Gastrocnemius medialis (tissue), 4 donors: ENCODE measurements around the gene TLL2. TPM values are rescaled to one million over a fixed set of nuclear protein-coding genes. Genes with fewer than 3 reads are reported as not detected.

Experiments
- ATAC-seq, 2 donors: fragments of 150-250 bp; one replicate each; pipeline ENCODE4 v1.9.1; 2016
- DNase-seq, 2 donors: peaks; one replicate each; pipeline ENCODE4 v3.0.0-alpha.2; 2019
- H3K27ac ChIP-seq, 4 donors: fragments of 200-600 bp; sonication (generic); 1 replicate in 1 of 4; 2 replicates in 3 of 4; pipeline ENCODE4 v1.5.1; 2016 to 2018; ENCODE audit warnings: mild to moderate bottlenecking in 2 of 4, moderate library complexity in 1 of 4
- H3K27me3 ChIP-seq, 3 donors: fragments of 200-600 bp; sonication (generic) in 2 of 3; 1 replicate in 1 of 3; 2 replicates in 2 of 3; pipeline versions ENCODE4 v1.5.1 to v1.6.0; 2016 to 2019; ENCODE audit warnings: mild to moderate bottlenecking in 1 of 3, moderate library complexity in 1 of 3
- H3K36me3 ChIP-seq, 2 donors: fragments of 200-600 bp; sonication (generic) in 1 of 2; one replicate each; pipeline ENCODE4 v1.5.1; 2017 to 2018
- H3K4me1 ChIP-seq, 2 donors: fragments of 200-600 bp; sonication (generic) in 1 of 2; one replicate each; pipeline ENCODE4 v1.5.1; 2016 to 2017; ENCODE audit warnings: mild to moderate bottlenecking in 2 of 2
- H3K4me3 ChIP-seq, 4 donors: fragments of 200-600 bp; sonication (generic) in 3 of 4; 1 replicate in 1 of 4; 2 replicates in 3 of 4; pipeline ENCODE4 v1.5.1; 2016 to 2019; ENCODE audit warnings: mild to moderate bottlenecking in 2 of 4
- H3K9me3 ChIP-seq, 3 donors: fragments of 200-600 bp; sonication (generic) in 2 of 3; 1 replicate in 1 of 3; 2 replicates in 2 of 3; pipeline ENCODE4 v1.5.1; 2016 to 2019
- POLR2A ChIP-seq, 2 donors: fragments of 450-650 bp; IDR thresholded peaks; one replicate each; pipeline ENCODE4 v1.6.1; 2017; ENCODE audit warnings: antibody characterized with exemption in 2 of 2, mild to moderate bottlenecking in 2 of 2, moderate library complexity in 2 of 2
- in situ Hi-C, 4 donors: fragments of 200-750 bp; cut with MboI; loops; one replicate each; pipeline versions ENCODE4 v1.15.0 to v1.8.0; 2017; ENCODE audit warnings: low sequenced_read_pairs in 4 of 4
- intact Hi-C: fragments of 100-400 bp; cut with DNase I; formaldehyde crosslinking; loops from one replicate; pipeline ENCODE4 v1.15.1; 2023; ENCODE audit warnings: low total_unique reads
- total RNA-seq, 4 donors: library from RNA; depleted of rRNA; stranded (reverse); fragments of >200 nt; gene quantifications; one replicate each; pipeline versions ENCODE4 v1.1.0 to v1.2.3, GENCODE V29; 2016
- TF ChIP-seq, protein P1 (sequence below), 5 experiments: fragments of 450-650 bp in 3 of 5; fragments of 200-600 bp in 2 of 5; sonication (generic) in 2 of 5; IDR thresholded peaks in 4 of 5; conservative IDR thresholded peaks in 1 of 5; 1 replicate in 4 of 5; 2 replicates in 1 of 5; pipeline ENCODE4 v1.5.1; 2016 to 2019; ENCODE audit warnings: antibody characterized with exemption in 5 of 5, mild to moderate bottlenecking in 3 of 5, moderate library complexity in 3 of 5

TLL2 gene
- total RNA-seq, 4 donors from 2014 or later, result 0.10 to 1.0 (median 0.44) TPM; not detected in 1

DNA sequence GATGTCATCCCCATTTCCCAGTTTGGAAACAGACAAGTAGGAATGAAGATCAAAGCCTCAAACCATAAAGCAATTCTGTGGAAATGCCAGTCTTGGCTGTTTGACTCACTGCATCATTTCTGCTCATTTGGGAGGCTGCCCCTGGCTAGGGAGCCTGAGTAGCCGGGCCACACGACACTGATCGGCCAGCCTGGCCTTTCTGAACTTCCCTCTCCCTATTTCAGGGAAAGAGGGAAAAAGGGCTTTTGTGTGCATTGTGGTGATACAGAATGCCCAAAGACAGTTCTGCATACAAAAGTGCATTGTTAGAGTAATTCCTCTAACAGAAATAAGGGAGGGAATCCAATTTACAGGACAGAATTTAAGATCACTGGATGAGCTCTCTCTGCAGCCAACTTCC is 113.3 kb downstream of the TLL2 start:
- no peaks in the 10 kb centered on the region for H3K4me1 ChIP-seq
- H3K9me3 ChIP-seq, result no peaks in the 10 kb centered on the region
- in situ Hi-C loops (no loop called here), intact Hi-C loops (no loop called here)
- H3K4me3 ChIP-seq, result no peak overlapping the region
- no peak for TF ChIP-seq POLR2A (IDR thresholded peaks at IDR 0.05)
- TF ChIP-seq, protein P1, sequence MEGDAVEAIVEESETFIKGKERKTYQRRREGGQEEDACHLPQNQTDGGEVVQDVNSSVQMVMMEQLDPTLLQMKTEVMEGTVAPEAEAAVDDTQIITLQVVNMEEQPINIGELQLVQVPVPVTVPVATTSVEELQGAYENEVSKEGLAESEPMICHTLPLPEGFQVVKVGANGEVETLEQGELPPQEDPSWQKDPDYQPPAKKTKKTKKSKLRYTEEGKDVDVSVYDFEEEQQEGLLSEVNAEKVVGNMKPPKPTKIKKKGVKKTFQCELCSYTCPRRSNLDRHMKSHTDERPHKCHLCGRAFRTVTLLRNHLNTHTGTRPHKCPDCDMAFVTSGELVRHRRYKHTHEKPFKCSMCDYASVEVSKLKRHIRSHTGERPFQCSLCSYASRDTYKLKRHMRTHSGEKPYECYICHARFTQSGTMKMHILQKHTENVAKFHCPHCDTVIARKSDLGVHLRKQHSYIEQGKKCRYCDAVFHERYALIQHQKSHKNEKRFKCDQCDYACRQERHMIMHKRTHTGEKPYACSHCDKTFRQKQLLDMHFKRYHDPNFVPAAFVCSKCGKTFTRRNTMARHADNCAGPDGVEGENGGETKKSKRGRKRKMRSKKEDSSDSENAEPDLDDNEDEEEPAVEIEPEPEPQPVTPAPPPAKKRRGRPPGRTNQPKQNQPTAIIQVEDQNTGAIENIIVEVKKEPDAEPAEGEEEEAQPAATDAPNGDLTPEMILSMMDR (IDR thresholded peaks at IDR 0.05 in 4 of 5, conservative IDR thresholded peaks at IDR 0.05 in 1 of 5), result no peak
- H3K27ac ChIP-seq, result no peak overlapping the region
- H3K27me3 ChIP-seq, result peaks cover 0 to 21% (median 4%) of the 10 kb centered on the region in 3 donors
- ATAC-seq, result no peak
- DNase-seq, result no peak
- H3K36me3 ChIP-seq, result no peaks in the 10 kb centered on the region

GRCh38 chr10:96397902-96398301 is 115.8 kb downstream of the TLL2 start:
- ATAC-seq, result no peak
- intact Hi-C loops (loop anchor here (2.0 to 10.0 kb wide), 2 partner anchors 115 to 347 kb away; partner anchors contain the start of gene TLL2), in situ Hi-C loops (loop anchor here (10.0 to 25.0 kb wide), 4 partner anchors 114 to 814 kb away; partner anchors contain the start of genes LCOR (in 1 of the 4) and TLL2 (in 1 of the 4))
- no peak overlapping the region for H3K4me3 ChIP-seq
- no peaks in the 10 kb centered on the region for H3K36me3 ChIP-seq
- H3K27me3 ChIP-seq, result peaks cover 0 to 16% (median 4%) of the 10 kb centered on the region in 3 donors
- TF ChIP-seq POLR2A (IDR thresholded peaks at IDR 0.05), result no peak
- TF ChIP-seq, protein P1 (IDR thresholded peaks at IDR 0.05 in 4 of 5, conservative IDR thresholded peaks at IDR 0.05 in 1 of 5), result no peak
- no peaks in the 10 kb centered on the region for H3K9me3 ChIP-seq
- no peak overlapping the region for H3K27ac ChIP-seq
- no peak for DNase-seq
- no peaks in the 10 kb centered on the region for H3K4me1 ChIP-seq

- ATAC-seq, result peak; percentile 60 to 77
- intact Hi-C loops, result loop anchor here (2.0 to 10.0 kb wide), 2 partner anchors 117 to 349 kb away; partner anchors contain the start of gene TLL2
- H3K27me3 ChIP-seq, result peaks cover 0 to 15% (median 0%) of the 10 kb centered on the region in 3 donors
- peaks cover 0 to under 1% of the 10 kb centered on the region in 2 donors for H3K4me1 ChIP-seq
- no peak overlapping the region for H3K27ac ChIP-seq
- H3K4me3 ChIP-seq, result no peak overlapping the region
- DNase-seq, result peak; percentile 45 to 49
- no peaks in the 10 kb centered on the region for H3K9me3 ChIP-seq
- TF ChIP-seq, protein P1 (IDR thresholded peaks at IDR 0.05 in 4 of 5, conservative IDR thresholded peaks at IDR 0.05 in 1 of 5), result peak; percentile 69 to 85 (median 78)
- no peak for TF ChIP-seq POLR2A (IDR thresholded peaks at IDR 0.05)
- in situ Hi-C loops, result loop anchor here (10.0 to 25.0 kb wide), 4 partner anchors 116 to 816 kb away; partner anchors contain the start of genes LCOR (in 1 of the 4) and TLL2 (in 1 of the 4)
- no peaks in the 10 kb centered on the region for H3K36me3 ChIP-seq
Measured at GRCh38 chr10:96395931-96396877, 117.5 kb downstream of the TLL2 start.

DNA sequence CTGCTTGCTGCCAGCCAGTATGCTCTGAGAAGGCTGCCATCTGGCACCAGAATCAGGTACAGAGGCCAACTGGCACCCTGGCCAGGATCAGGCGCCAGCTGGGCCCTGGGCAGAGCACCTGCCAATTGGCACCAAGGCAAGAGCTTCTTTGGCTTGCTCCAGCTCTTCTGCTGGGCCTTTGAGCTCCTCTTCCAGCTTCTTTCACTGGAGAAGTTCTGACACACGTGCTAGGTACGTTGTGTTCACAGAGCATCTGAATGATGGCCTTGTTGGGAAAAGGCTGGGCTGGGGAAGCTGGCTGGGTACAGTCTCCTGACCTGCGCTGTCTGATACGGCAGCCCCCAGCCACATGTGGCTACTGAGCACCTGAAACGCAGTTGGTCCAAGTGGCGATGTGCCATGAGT is 123.3 kb downstream of the TLL2 start:
- H3K36me3 ChIP-seq, result no peaks in the 10 kb centered on the region
- DNase-seq (peak; percentile 77 to 92), ATAC-seq (peak; percentile 98 to 100)
- H3K4me1 ChIP-seq, result peaks cover 8 to 16% of the 10 kb centered on the region in 2 donors
- H3K4me3 ChIP-seq, result no peak overlapping the region
- no peaks in the 10 kb centered on the region for H3K9me3 ChIP-seq
- H3K27ac ChIP-seq, result peak overlapping the region in 3 of 4 donors; percentile 42 to 64 (median 53)
- H3K27me3 ChIP-seq, result no peaks in the 10 kb centered on the region
- TF ChIP-seq POLR2A (IDR thresholded peaks at IDR 0.05), result no peak
- TF ChIP-seq, protein P1 (IDR thresholded peaks at IDR 0.05 in 4 of 5, conservative IDR thresholded peaks at IDR 0.05 in 1 of 5), result no peak
- in situ Hi-C loops, result loop anchor here (5.0 to 25.0 kb wide), 5 partner anchors 122 to 822 kb away; partner anchors contain the start of genes LCOR (in 1 of the 4) and TLL2 (in 1 of the 4)
- intact Hi-C loops, result loop anchor here (2.0 to 10.0 kb wide), 5 partner anchors 16 to 637 kb away; partner anchors contain the start of genes LCOR and TM9SF3
